Tibial nerve (tissue), 4 donors: ENCODE results near the gene FAM107A. TPM values are rescaled to one million over a fixed set of nuclear protein-coding genes. Genes with fewer than 3 reads are reported as not detected.

Source experiments
- DNase-seq, 2 donors: peaks; one replicate each; pipeline ENCODE4 v3.0.0-alpha.2; 2019; ENCODE audit warnings: low spot score in 2 of 2
- H3K27ac ChIP-seq, 4 donors: fragments of 200-600 bp; sonication (generic) in 3 of 4; one replicate each; pipeline ENCODE4 v1.5.1; 2017 to 2019; ENCODE audit warnings: mild to moderate bottlenecking in 1 of 4
- H3K27me3 ChIP-seq, 2 donors: fragments of 200-600 bp; sonication (generic) in 1 of 2; one replicate each; pipeline versions ENCODE4 v1.5.1 to v1.6.0; 2017 to 2019
- H3K36me3 ChIP-seq, 3 donors: fragments of 200-600 bp; sonication (generic); one replicate each; pipeline ENCODE4 v1.5.1; 2018 to 2019
- H3K4me1 ChIP-seq, 4 donors: fragments of 200-600 bp; sonication (generic) in 3 of 4; one replicate each; pipeline ENCODE4 v1.5.1; 2017 to 2019
- H3K4me3 ChIP-seq, 4 donors: fragments of 200-600 bp; sonication (generic) in 3 of 4; one replicate each; pipeline ENCODE4 v1.5.1; 2017 to 2019; ENCODE audit warnings: mild to moderate bottlenecking in 1 of 4, moderate library complexity in 1 of 4
- H3K9me3 ChIP-seq, 4 donors: fragments of 200-600 bp; sonication (generic) in 3 of 4; one replicate each; pipeline ENCODE4 v1.5.1; 2017 to 2019
- CTCF ChIP-seq, 5 experiments: fragments of 200-600 bp in 3 of 5; fragments of 450-650 bp in 2 of 5; sonication (generic) in 3 of 5; IDR thresholded peaks; one replicate each; pipeline ENCODE4 v1.5.1; 2016 to 2019; ENCODE audit warnings: antibody characterized with exemption in 5 of 5, mild to moderate bottlenecking in 3 of 5, moderate library complexity in 2 of 5
- EP300 ChIP-seq, 2 donors: sonication (generic); formaldehyde crosslinking; IDR thresholded peaks; one replicate each; pipeline ENCODE4 v1.6.1; 2017; ENCODE audit warnings: antibody characterized with exemption in 2 of 2, mild to moderate bottlenecking in 1 of 2
- POLR2A ChIP-seq, 2 donors: fragments of 450-650 bp; IDR thresholded peaks; one replicate each; pipeline ENCODE4 v1.6.1; 2017; ENCODE audit warnings: antibody characterized with exemption in 2 of 2, mild to moderate bottlenecking in 2 of 2, moderate library complexity in 2 of 2
- WGBS, 2 donors: methylation state at CpG; one replicate each; pipeline ENCODE4 v1.1.5; 2018; 5-methylcytosine and 5-hydroxymethylcytosine counted together
- total RNA-seq, 4 donors: library from RNA; depleted of rRNA; stranded (reverse); fragments of >200 nt; gene quantifications; one replicate each; pipeline ENCODE4 v1.1.0, GENCODE V29; 2016

Gene FAM107A
- total RNA-seq, 4 donors from 2014 or later: 147 to 305 (median 227) TPM

GRCh38 chr3:58613236-58614132 lies 36.3 kb upstream of the FAM107A start:
- DNase-seq: no peak
- Histone ChIP-seq H3K4me1 (peaks cover 0 to 32% (median 2%) of the 10 kb centered on the region in 4 donors), H3K27me3 (no peaks in the 10 kb centered on the region), H3K27ac (peak overlapping the region in 1 of 4 donors; percentile 48), H3K4me3 (no peak overlapping the region), H3K36me3 (no peaks in the 10 kb centered on the region), H3K9me3 (no peaks in the 10 kb centered on the region)
- TF ChIP-seq EP300 (IDR thresholded peaks at IDR 0.05): no peak
- no peak for TF ChIP-seq CTCF (IDR thresholded peaks at IDR 0.05)
- TF ChIP-seq POLR2A (IDR thresholded peaks at IDR 0.05): no peak
- 68 to 70% methylated on average over 6 to 7 of the region's 7 CpGs for WGBS, 2 donors

GRCh38 chr3:58612830-58613229 lies 35.6 kb upstream of the FAM107A start:
- Histone ChIP-seq H3K4me3 (no peak overlapping the region), H3K36me3 (no peaks in the 10 kb centered on the region), H3K9me3 (no peaks in the 10 kb centered on the region), H3K4me1 (peaks cover 0 to 25% (median 0%) of the 10 kb centered on the region in 4 donors), H3K27me3 (no peaks in the 10 kb centered on the region), H3K27ac (peak overlapping the region in 1 of 4 donors; percentile 48)
- TF ChIP-seq CTCF (IDR thresholded peaks at IDR 0.05): no peak
- no peak for TF ChIP-seq POLR2A (IDR thresholded peaks at IDR 0.05)
- TF ChIP-seq EP300 (IDR thresholded peaks at IDR 0.05): no peak
- no peak for DNase-seq
- WGBS, 2 donors: 80 to 85% methylated on average over 9 of the region's 9 CpGs

GRCh38 chr3:58609990-58610389 lies 32.8 kb upstream of the FAM107A start:
- Histone ChIP-seq H3K27ac (no peak overlapping the region), H3K9me3 (no peaks in the 10 kb centered on the region), H3K27me3 (no peaks in the 10 kb centered on the region), H3K4me1 (peaks cover 0 to 8% (median 0%) of the 10 kb centered on the region in 4 donors), H3K4me3 (no peak overlapping the region), H3K36me3 (no peaks in the 10 kb centered on the region)
- 83 to 90% methylated on average over 7 of the region's 7 CpGs for WGBS, 2 donors
- no peak for DNase-seq
- no peak for TF ChIP-seq CTCF (IDR thresholded peaks at IDR 0.05)
- no peak for TF ChIP-seq EP300 (IDR thresholded peaks at IDR 0.05)
- no peak for TF ChIP-seq POLR2A (IDR thresholded peaks at IDR 0.05)

- H3K36me3 ChIP-seq: no peaks in the 10 kb centered on the region
- TF ChIP-seq EP300 (IDR thresholded peaks at IDR 0.05) (no peak), CTCF (IDR thresholded peaks at IDR 0.05) (no peak), POLR2A (IDR thresholded peaks at IDR 0.05) (no peak)
- H3K27me3 ChIP-seq: no peaks in the 10 kb centered on the region
- H3K4me1 ChIP-seq: peaks cover 0 to 8% (median 0%) of the 10 kb centered on the region in 4 donors
- H3K27ac ChIP-seq: no peak overlapping the region
- DNase-seq: no peak
- H3K9me3 ChIP-seq: peaks cover 0 to 8% (median 0%) of the 10 kb centered on the region in 4 donors
- no peak overlapping the region for H3K4me3 ChIP-seq
- 88 to 90% methylated on average over 5 of the region's 5 CpGs for WGBS, 2 donors
Observed at GRCh38 chr3:58608648-58609047, 31.5 kb upstream of the FAM107A start.

GRCh38 chr3:58607816-58608215 lies 30.6 kb upstream of the FAM107A start:
- Histone ChIP-seq H3K36me3 (no peaks in the 10 kb centered on the region), H3K4me3 (no peak overlapping the region), H3K27ac (no peak overlapping the region), H3K27me3 (no peaks in the 10 kb centered on the region), H3K4me1 (peaks cover 0 to under 1% (median 0%) of the 10 kb centered on the region in 4 donors), H3K9me3 (peaks cover 0 to 8% (median 0%) of the 10 kb centered on the region in 4 donors)
- 76 to 85% methylated on average over 4 of the region's 4 CpGs for WGBS, 2 donors
- TF ChIP-seq EP300 (IDR thresholded peaks at IDR 0.05) (no peak), CTCF (IDR thresholded peaks at IDR 0.05) (no peak), POLR2A (IDR thresholded peaks at IDR 0.05) (no peak)
- DNase-seq: no peak
